Liver (tissue), 9 donors: ENCODE measurements around the gene ABCB9. TPM values are rescaled to one million over a fixed set of nuclear protein-coding genes. Genes with fewer than 3 reads are reported as not detected.

ENCODE experiments used
- DNase-seq: peaks from one replicate; pipeline ENCODE4 v3.0.0-alpha.2; 2017; ENCODE audit warnings: low spot score
- H3K27ac ChIP-seq, 2 donors: one replicate each; pipeline ENCODE4 v1.7.0; 2013; ENCODE audit warnings: inconsistent platforms in 2 of 2, low read length in 2 of 2, control low read depth in 1 of 2, low read depth in 1 of 2, mild to moderate bottlenecking in 1 of 2
- H3K27me3 ChIP-seq, 4 donors: one replicate each; pipeline versions ENCODE4 v1.6.1 to v1.7.0; 2013; ENCODE audit warnings: low read length in 3 of 4, inconsistent platforms in 1 of 4, mild to moderate bottlenecking in 1 of 4, moderate library complexity in 1 of 4; ENCODE audit not compliant: control insufficient read depth in 4 of 4, insufficient read depth in 4 of 4
- H3K36me3 ChIP-seq, 4 donors: one replicate each; pipeline versions ENCODE4 v1.6.1 to v1.7.0; 2013; ENCODE audit warnings: low read length in 3 of 4, mild to moderate bottlenecking in 3 of 4, low read depth in 1 of 4, moderate library complexity in 1 of 4; ENCODE audit not compliant: control insufficient read depth in 4 of 4, insufficient read depth in 3 of 4
- H3K4me1 ChIP-seq, 4 donors: one replicate each; pipeline versions ENCODE4 v1.6.1 to v1.7.0; 2013; ENCODE audit warnings: low read length in 3 of 4, mild to moderate bottlenecking in 3 of 4, moderate library complexity in 1 of 4; ENCODE audit not compliant: control insufficient read depth in 4 of 4, insufficient read depth in 4 of 4
- H3K4me3 ChIP-seq, 3 donors: one replicate each; pipeline versions ENCODE4 v1.6.1 to v1.7.0; 2013; ENCODE audit warnings: low read length in 3 of 3, control low read depth in 1 of 3, low read depth in 1 of 3, mild to moderate bottlenecking in 1 of 3
- H3K9ac ChIP-seq, 2 donors: one replicate each; pipeline ENCODE4 v1.7.0; 2013; ENCODE audit warnings: low read length in 2 of 2, mild to moderate bottlenecking in 2 of 2, moderate library complexity in 2 of 2, control low read depth in 1 of 2, low read depth in 1 of 2
- H3K9me3 ChIP-seq, 4 donors: one replicate each; pipeline versions ENCODE4 v1.6.1 to v1.7.0; 2013; ENCODE audit warnings: low read length in 3 of 4; ENCODE audit not compliant: control insufficient read depth in 4 of 4
- ATF3 ChIP-seq: IDR thresholded peaks from 2 replicates; pipeline ENCODE4 v1.6.1; 2016; ENCODE audit warnings: antibody characterized with exemption
- CTCF ChIP-seq: fragments of 150-350 bp; IDR thresholded peaks from 2 replicates; pipeline ENCODE4 v1.5.1; 2017; ENCODE audit warnings: improper control_type of control experiment, low read depth, low read length; ENCODE audit not compliant: missing input control
- EGR1 ChIP-seq, 2 donors: IDR thresholded peaks; 2 replicates each; pipeline ENCODE4 v1.6.1; 2016 to 2018; ENCODE audit warnings: antibody characterized with exemption in 2 of 2, low read depth in 2 of 2
- FOXA1 ChIP-seq: IDR thresholded peaks from 2 replicates; pipeline ENCODE4 v1.6.1; 2016; ENCODE audit warnings: antibody characterized with exemption
- FOXA2 ChIP-seq: IDR thresholded peaks from 2 replicates; pipeline ENCODE4 v1.6.1; 2016; ENCODE audit warnings: antibody characterized with exemption
- GABPA ChIP-seq, 2 donors: IDR thresholded peaks in 1 of 2; conservative IDR thresholded peaks in 1 of 2; 2 replicates each; pipeline ENCODE4 v1.6.1; 2016; ENCODE audit warnings: antibody characterized with exemption in 2 of 2, mild to moderate bottlenecking in 1 of 2, moderate library complexity in 1 of 2
- HNF4A ChIP-seq, 2 donors: conservative IDR thresholded peaks; 2 replicates each; pipeline ENCODE4 v1.6.1; 2016; ENCODE audit warnings: antibody characterized with exemption in 2 of 2, mild to moderate bottlenecking in 2 of 2
- HNF4G ChIP-seq: IDR thresholded peaks from 2 replicates; pipeline ENCODE4 v1.6.1; 2016; ENCODE audit warnings: antibody characterized with exemption
- JUND ChIP-seq, 2 donors: IDR thresholded peaks; 2 replicates each; pipeline ENCODE4 v1.6.1; 2016; ENCODE audit warnings: antibody characterized with exemption in 2 of 2
- MAX ChIP-seq: IDR thresholded peaks from 2 replicates; pipeline ENCODE4 v1.6.1; 2016; ENCODE audit warnings: antibody characterized with exemption
- NR2F2 ChIP-seq: IDR thresholded peaks from 2 replicates; pipeline ENCODE4 v1.6.1; 2016; ENCODE audit warnings: antibody characterized with exemption
- RAD21 ChIP-seq, 2 donors: IDR thresholded peaks; 2 replicates each; pipeline ENCODE4 v1.6.1; 2016; ENCODE audit warnings: antibody characterized with exemption in 2 of 2, mild to moderate bottlenecking in 2 of 2
- REST ChIP-seq: IDR thresholded peaks from 2 replicates; pipeline ENCODE4 v1.6.1; 2016; ENCODE audit warnings: antibody characterized with exemption, mild to moderate bottlenecking
- RXRA ChIP-seq, 2 donors: IDR thresholded peaks; 2 replicates each; pipeline ENCODE4 v1.6.1; 2017 to 2018; ENCODE audit warnings: antibody characterized with exemption in 2 of 2, mild to moderate bottlenecking in 1 of 2
- SP1 ChIP-seq: IDR thresholded peaks from 2 replicates; pipeline ENCODE4 v1.6.1; 2018; ENCODE audit warnings: antibody characterized with exemption, mild to moderate bottlenecking
- TAF1 ChIP-seq: conservative IDR thresholded peaks from 2 replicates; pipeline ENCODE4 v1.6.1; 2016; ENCODE audit warnings: antibody characterized with exemption, mild to moderate bottlenecking
- YY1 ChIP-seq: IDR thresholded peaks from 2 replicates; pipeline ENCODE4 v1.6.1; 2016; ENCODE audit warnings: antibody characterized with exemption, mild to moderate bottlenecking
- WGBS: extraction: QIAGEN DNeasy Blood & Tissue Kit; methylation state at CpG from one replicate; pipeline ENCODE4 v1.1.7; 2013; 5-methylcytosine and 5-hydroxymethylcytosine counted together
- polyA plus RNA-seq, 2 donors: library from polyadenylated mRNA; stranded (reverse) in 1 of 2; unstranded in 1 of 2; fragments of 200-250 nt in 1 of 2; fragments of >200 nt in 1 of 2; fragmentation: Nextera tagmentation in 1 of 2; extraction: Ambion mirVana in 1 of 2; gene quantifications; one replicate each; pipeline versions ENCODE4 v1.2.1 to v1.2.3, GENCODE V29; 2013 to 2015
- total RNA-seq, 2 donors: library from RNA; depleted of rRNA; stranded (reverse); fragments of >200 nt; gene quantifications; one replicate each; pipeline ENCODE4 v1.2.3, GENCODE V29; 2014
- donor health status: healthy.
- donor health status: healthy.
- donor health status: healthy.
- donor health status: healthy.
- donor health status: healthy.

ABCB9 gene
- total and polyA plus RNA-seq, 4 donors: 0.29 to 3.3 (median 1.3) TPM

- no peaks in the 10 kb centered on the region for H3K9me3 ChIP-seq
- peaks cover 33 to 70% (median 64%) of the 10 kb centered on the region in 4 donors for H3K4me1 ChIP-seq
- H3K36me3 ChIP-seq: peaks cover 0 to 7% (median 0%) of the 10 kb centered on the region in 4 donors
- peak overlapping the region; percentile 63 to 75 for H3K27ac ChIP-seq
- TF ChIP-seq GABPA (IDR thresholded peaks at IDR 0.05 in 1 of 2, conservative IDR thresholded peaks at IDR 0.05 in 1 of 2) (no peak), JUND (IDR thresholded peaks at IDR 0.05) (no peak), HNF4A (conservative IDR thresholded peaks at IDR 0.05) (peak; percentile 56)
- no peak overlapping the region for H3K4me3 ChIP-seq
- WGBS: 43% methylated on average over 7 of the region's 7 CpGs
- DNase-seq: no peak
- no peaks in the 10 kb centered on the region for H3K27me3 ChIP-seq
- H3K9ac ChIP-seq: no peak overlapping the region
These were observed 29.9 kb upstream of the ABCB9 start for GRCh38 chr12:122996188-122996601.

GRCh38 chr12:122995503-122996187 is 29.4 kb upstream of the ABCB9 start:
- 31% methylated on average over 20 of the region's 20 CpGs for WGBS
- H3K9me3 ChIP-seq: no peaks in the 10 kb centered on the region
- H3K27me3 ChIP-seq: no peaks in the 10 kb centered on the region
- no peak overlapping the region for H3K9ac ChIP-seq
- DNase-seq: peak; percentile 77
- H3K4me3 ChIP-seq: peak overlapping the region; percentile 25 to 51 (median 41)
- peaks cover 0 to 7% (median 2%) of the 10 kb centered on the region in 4 donors for H3K36me3 ChIP-seq
- H3K4me1 ChIP-seq: peaks cover 33 to 70% (median 63%) of the 10 kb centered on the region in 4 donors
- TF ChIP-seq EGR1 (IDR thresholded peaks at IDR 0.05; ENCODE audit: low read depth in 2 of 2) (peak; percentile 20 to 33), HNF4A (conservative IDR thresholded peaks at IDR 0.05) (peak; percentile 95 to 99), FOXA2 (peak; percentile 34), TAF1 (no peak), CTCF (no peak), RAD21 (IDR thresholded peaks at IDR 0.05) (peak in 1 of 2 donors; percentile 30), YY1 (peak; percentile 39), RXRA (IDR thresholded peaks at IDR 0.05) (peak; percentile 98 to 100), SP1 (peak; percentile 95), REST (peak; percentile 70), GABPA (IDR thresholded peaks at IDR 0.05 in 1 of 2, conservative IDR thresholded peaks at IDR 0.05 in 1 of 2) (peak in 1 of 2 donors; percentile 24), MAX (no peak), JUND (IDR thresholded peaks at IDR 0.05) (peak; percentile 25 to 27), HNF4G (peak; percentile 91), ATF3 (no peak), FOXA1 (no peak), NR2F2 (peak; percentile 95)
- peak overlapping the region; percentile 63 to 75 for H3K27ac ChIP-seq
